PFSK-1 (cell line): Measurements from ENCODE around the gene HIP1.

Experiments used
- FOXP2 ChIP-seq: optimal IDR thresholded peaks from 2 replicates; pipeline ENCODE3; 2011; ENCODE audit warnings: borderline replicate concordance, control low read depth, inconsistent platforms; ENCODE audit not compliant: insufficient read depth; ENCODE audit errors: extremely low read length, extremely low read depth
- POLR2AphosphoS5 ChIP-seq: IDR thresholded peaks from 2 replicates; pipeline ENCODE4 v1.6.1; 2012; ENCODE audit warnings: low read depth, mild to moderate bottlenecking, control low read depth, low read length, moderate library complexity
- REST ChIP-seq, 2 experiments: IDR thresholded peaks; 2 replicates each; pipeline versions ENCODE4 v1.6.1 to v1.8.0; 2011 to 2012; ENCODE audit warnings: low read depth in 2 of 2, low read length in 2 of 2, control low read depth in 1 of 2, inconsistent platforms in 1 of 2, mild to moderate bottlenecking in 1 of 2, moderate library complexity in 1 of 2; ENCODE audit not compliant: insufficient read depth in 1 of 2
- SIN3A ChIP-seq: IDR thresholded peaks from 2 replicates; pipeline ENCODE4 v1.6.1; 2012; ENCODE audit warnings: mild to moderate bottlenecking, low read length, moderate library complexity, borderline replicate concordance; ENCODE audit not compliant: insufficient read depth
- TAF1 ChIP-seq: IDR thresholded peaks from 2 replicates; pipeline ENCODE4 v1.6.1; 2012; ENCODE audit warnings: low read length, control low read depth, borderline replicate concordance; ENCODE audit not compliant: insufficient read depth

HIP1 gene

GRCh38 chr7:75584354-75584753, 154.4 kb downstream of the HIP1 start:
- TF ChIP-seq FOXP2 (no peak), SIN3A (no peak), POLR2AphosphoS5 (no peak), TAF1 (no peak), REST (IDR thresholded peaks at IDR 0.05; ENCODE audit: insufficient read depth in 1 of 2, low read depth in 2 of 2, low read length in 2 of 2) (no peak)

GRCh38 chr7:75583255-75583654, 155.5 kb downstream of the HIP1 start:
- TF ChIP-seq REST (IDR thresholded peaks at IDR 0.05; ENCODE audit: insufficient read depth in 1 of 2, low read depth in 2 of 2, low read length in 2 of 2), result no peak
- TF ChIP-seq TAF1, result no peak
- TF ChIP-seq POLR2AphosphoS5, result no peak
- TF ChIP-seq SIN3A, result no peak
- TF ChIP-seq FOXP2, result no peak

DNA sequence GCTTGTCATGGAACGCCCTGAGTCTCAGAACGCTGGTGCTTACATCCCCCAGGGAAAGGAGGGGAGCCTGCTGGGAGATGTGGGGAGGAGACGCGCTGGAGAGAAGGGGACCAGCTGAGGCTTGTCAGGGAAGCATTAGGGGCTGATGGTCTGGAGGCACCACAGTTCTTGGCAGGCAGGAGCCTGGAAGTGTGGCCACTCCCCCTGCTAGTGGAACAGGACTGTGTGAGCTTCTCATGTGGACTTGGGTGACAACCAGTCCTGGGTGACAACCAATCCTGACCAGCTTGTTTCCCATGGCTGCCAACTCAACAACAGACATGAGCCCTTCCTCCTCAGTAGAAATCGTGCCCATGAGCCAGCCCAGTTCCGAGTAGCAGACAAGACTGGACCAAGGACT, 158.8 kb downstream of the HIP1 start:
- no peak for TF ChIP-seq TAF1
- no peak for TF ChIP-seq POLR2AphosphoS5
- no peak for TF ChIP-seq REST (IDR thresholded peaks at IDR 0.05; ENCODE audit: insufficient read depth in 1 of 2, low read depth in 2 of 2, low read length in 2 of 2)
- TF ChIP-seq SIN3A, result no peak

DNA sequence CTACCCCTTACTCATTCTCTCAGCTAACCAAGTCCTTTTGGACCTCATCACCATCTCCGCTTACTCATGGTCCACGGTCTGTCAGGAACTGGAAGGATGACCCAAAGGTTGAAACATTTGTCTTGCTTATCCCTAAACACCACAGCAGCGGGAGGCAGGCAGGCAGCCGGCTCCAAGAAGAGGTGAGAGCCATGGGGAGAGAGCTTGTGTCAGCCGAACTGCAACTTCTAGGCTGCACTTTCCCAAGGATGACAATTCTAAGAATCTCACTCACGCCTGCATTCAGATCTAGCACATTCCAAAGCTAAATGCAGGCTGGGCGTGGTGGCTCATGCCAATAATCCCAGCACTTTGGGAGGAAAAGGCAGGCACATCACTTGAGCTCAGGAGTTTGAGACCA, 160.7 kb downstream of the HIP1 start:
- no peak for TF ChIP-seq FOXP2
- TF ChIP-seq TAF1, result no peak
- TF ChIP-seq SIN3A, result no peak
- no peak for TF ChIP-seq POLR2AphosphoS5
- no peak for TF ChIP-seq REST (IDR thresholded peaks at IDR 0.05; ENCODE audit: insufficient read depth in 1 of 2, low read depth in 2 of 2, low read length in 2 of 2)

DNA sequence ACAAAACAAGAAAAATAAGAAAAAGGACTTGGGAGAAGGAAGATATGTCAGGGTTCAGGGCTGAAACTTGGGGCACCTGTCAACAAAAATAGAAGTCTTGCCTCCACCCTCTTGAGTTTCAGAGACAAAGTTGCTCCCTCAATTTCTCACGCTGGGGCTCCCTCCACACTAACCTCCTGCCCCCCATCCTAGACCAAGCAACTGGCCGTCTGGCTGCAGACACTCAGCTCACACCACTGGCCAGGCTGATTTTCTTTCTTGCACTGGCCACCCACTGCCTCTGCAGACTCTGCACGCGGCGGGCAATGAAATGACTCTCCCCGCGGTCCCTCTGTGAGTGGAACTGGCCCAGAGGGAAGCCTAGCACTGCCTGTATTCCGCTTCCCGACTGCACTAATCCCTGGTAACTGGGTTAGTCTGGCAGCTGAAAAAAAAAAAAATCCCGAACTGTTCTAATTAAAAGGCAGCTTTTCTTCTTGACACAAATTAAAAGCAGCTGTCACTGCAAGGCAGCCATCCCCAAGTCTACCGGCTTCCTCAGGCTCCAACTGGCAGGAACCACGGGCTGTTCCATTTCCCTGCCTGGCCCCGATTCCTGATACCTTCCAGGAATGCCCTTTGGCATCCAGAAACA, 163.1 kb downstream of the HIP1 start:
- TF ChIP-seq TAF1 (no peak), REST (IDR thresholded peaks at IDR 0.05; ENCODE audit: insufficient read depth in 1 of 2, low read depth in 2 of 2, low read length in 2 of 2) (no peak), POLR2AphosphoS5 (no peak), SIN3A (no peak), FOXP2 (no peak)
